Fibroblast of gingiva (primary cell): ENCODE results near the gene TRIM24.
"Not testable (repeated sequence)": the region's sequence is repeated elsewhere in the genome, so short reads cannot be mapped to it uniquely, and the experiment has no call there.

Experiments used
- DNase-seq: peaks from one replicate; pipeline ENCODE4 v3.0.0-alpha.2; 2011; ENCODE audit warnings: low read depth

TRIM24 gene

GRCh38 chr7:138493535-138493934 is 33.5 kb downstream of the TRIM24 start:
- no peak for DNase-seq

- no peak for DNase-seq
These were observed 35.4 kb downstream of the TRIM24 start for GRCh38 chr7:138495485-138495884.

GRCh38 chr7:138499340-138499739 is 39.3 kb downstream of the TRIM24 start:
- no peak for DNase-seq

GRCh38 chr7:138500303-138500702 is 40.2 kb downstream of the TRIM24 start:
- DNase-seq: not testable (repeated sequence)

- no peak for DNase-seq
These were observed 40.8 kb downstream of the TRIM24 start for GRCh38 chr7:138500892-138501291.

GRCh38 chr7:138502023-138502767 is 42.1 kb downstream of the TRIM24 start:
- no peak for DNase-seq

- DNase-seq: no peak
These were observed 45.4 kb downstream of the TRIM24 start for GRCh38 chr7:138505361-138505873.

- no peak for DNase-seq
These were observed 46.7 kb downstream of the TRIM24 start for GRCh38 chr7:138506764-138507163.

GRCh38 chr7:138510003-138510402 is 49.9 kb downstream of the TRIM24 start:
- no peak for DNase-seq

- DNase-seq: no peak
These were observed 52.2 kb downstream of the TRIM24 start for GRCh38 chr7:138512092-138512858.

GRCh38 chr7:138512885-138513284 is 52.8 kb downstream of the TRIM24 start:
- no peak for DNase-seq

GRCh38 chr7:138513344-138513871 is 53.3 kb downstream of the TRIM24 start:
- DNase-seq: no peak

- DNase-seq: no peak
These were observed 54.0 kb downstream of the TRIM24 start for GRCh38 chr7:138514044-138514443.

- DNase-seq: no peak
These were observed 55.0 kb downstream of the TRIM24 start for GRCh38 chr7:138515001-138515528.

- DNase-seq: no peak
These were observed 59.2 kb downstream of the TRIM24 start for GRCh38 chr7:138519061-138519798.

GRCh38 chr7:138520742-138521141 is 60.7 kb downstream of the TRIM24 start:
- no peak for DNase-seq

GRCh38 chr7:138521837-138522461 is 61.9 kb downstream of the TRIM24 start:
- DNase-seq: no peak

- DNase-seq: no peak
These were observed 64.2 kb downstream of the TRIM24 start for GRCh38 chr7:138524259-138524658.

GRCh38 chr7:138525757-138526156 is 65.7 kb downstream of the TRIM24 start:
- no peak for DNase-seq

GRCh38 chr7:138527746-138528223 is 67.7 kb downstream of the TRIM24 start:
- no peak for DNase-seq

GRCh38 chr7:138536833-138537232 is 76.8 kb downstream of the TRIM24 start:
- not testable (repeated sequence) for DNase-seq
